PC-3 (cell line): ENCODE data around the gene HSD17B11.

Experiments
- EZH2 ChIP-seq: fragments of 300-600 bp; sonication (generic); IDR thresholded peaks from one replicate; pipeline ENCODE4 v1.6.1; 2017; ENCODE audit warnings: antibody characterized with exemption, mild to moderate bottlenecking, low read length; ENCODE audit not compliant: unreplicated experiment
- TF ChIP-seq, protein P1 (sequence below): fragments of 300-600 bp; sonication (generic); conservative IDR thresholded peaks from 2 replicates; pipeline ENCODE4 v1.5.1; 2017; ENCODE audit warnings: antibody characterized with exemption, low read depth, mild to moderate bottlenecking, low read length

DNA sequence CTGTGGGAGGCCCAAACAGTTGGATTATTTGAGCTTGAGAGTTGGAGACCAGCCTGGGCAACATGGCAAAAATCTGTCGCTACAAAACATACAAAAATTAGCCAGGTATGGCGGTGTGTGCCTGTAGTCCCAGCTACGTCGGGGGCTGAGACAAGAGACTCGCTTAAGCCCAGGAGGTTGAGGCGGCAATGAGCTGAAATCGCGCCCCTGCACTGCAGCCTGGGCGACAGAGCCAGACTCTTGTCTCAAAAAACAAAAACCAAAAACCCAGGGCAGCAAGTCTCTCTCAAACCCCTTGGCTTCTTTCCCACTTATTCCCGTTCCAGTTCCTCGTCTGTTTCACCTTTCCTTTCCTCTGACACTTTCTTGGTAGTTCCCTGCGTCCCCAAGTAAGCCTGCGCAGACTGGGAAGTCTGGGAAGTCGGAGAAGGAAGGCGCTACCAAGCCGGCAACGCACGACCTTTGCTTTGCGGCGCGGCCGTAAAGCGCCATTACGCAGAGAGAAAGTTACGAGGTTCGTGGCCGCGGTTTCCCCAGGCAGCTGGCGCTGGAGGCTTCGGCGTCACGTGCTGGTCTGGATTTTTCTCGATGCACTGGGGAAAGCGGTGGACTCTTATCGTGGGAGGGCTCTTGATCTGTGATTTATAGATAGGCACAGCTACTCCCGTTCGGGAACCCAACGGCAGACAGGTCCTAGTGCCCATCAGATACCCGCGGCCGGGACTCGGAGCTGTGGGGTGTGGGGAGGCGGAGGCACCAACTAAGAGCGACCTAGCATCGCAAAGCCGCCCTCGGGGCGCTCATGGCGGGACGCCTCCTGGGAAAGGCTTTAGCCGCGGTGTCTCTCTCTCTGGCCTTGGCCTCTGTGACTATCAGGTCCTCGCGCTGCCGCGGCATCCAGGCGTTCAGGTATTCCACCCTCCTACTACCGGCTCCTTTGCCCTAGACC is 31.4 kb upstream of the HSD17B11 start, which contains the start of gene NUDT9:
- TF ChIP-seq, protein P1, sequence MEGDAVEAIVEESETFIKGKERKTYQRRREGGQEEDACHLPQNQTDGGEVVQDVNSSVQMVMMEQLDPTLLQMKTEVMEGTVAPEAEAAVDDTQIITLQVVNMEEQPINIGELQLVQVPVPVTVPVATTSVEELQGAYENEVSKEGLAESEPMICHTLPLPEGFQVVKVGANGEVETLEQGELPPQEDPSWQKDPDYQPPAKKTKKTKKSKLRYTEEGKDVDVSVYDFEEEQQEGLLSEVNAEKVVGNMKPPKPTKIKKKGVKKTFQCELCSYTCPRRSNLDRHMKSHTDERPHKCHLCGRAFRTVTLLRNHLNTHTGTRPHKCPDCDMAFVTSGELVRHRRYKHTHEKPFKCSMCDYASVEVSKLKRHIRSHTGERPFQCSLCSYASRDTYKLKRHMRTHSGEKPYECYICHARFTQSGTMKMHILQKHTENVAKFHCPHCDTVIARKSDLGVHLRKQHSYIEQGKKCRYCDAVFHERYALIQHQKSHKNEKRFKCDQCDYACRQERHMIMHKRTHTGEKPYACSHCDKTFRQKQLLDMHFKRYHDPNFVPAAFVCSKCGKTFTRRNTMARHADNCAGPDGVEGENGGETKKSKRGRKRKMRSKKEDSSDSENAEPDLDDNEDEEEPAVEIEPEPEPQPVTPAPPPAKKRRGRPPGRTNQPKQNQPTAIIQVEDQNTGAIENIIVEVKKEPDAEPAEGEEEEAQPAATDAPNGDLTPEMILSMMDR: no peak
- no peak for TF ChIP-seq EZH2
